Measurements from ENCODE around the gene PPFIA4.
A peak's percentile ranks its signal among the peaks of the same experiment; 100 is the strongest.
"Not testable (repeated sequence)": the region's sequence is repeated elsewhere in the genome, so short reads cannot be mapped to it uniquely, and the experiment has no call there.

PPFIA4 gene

DNA sequence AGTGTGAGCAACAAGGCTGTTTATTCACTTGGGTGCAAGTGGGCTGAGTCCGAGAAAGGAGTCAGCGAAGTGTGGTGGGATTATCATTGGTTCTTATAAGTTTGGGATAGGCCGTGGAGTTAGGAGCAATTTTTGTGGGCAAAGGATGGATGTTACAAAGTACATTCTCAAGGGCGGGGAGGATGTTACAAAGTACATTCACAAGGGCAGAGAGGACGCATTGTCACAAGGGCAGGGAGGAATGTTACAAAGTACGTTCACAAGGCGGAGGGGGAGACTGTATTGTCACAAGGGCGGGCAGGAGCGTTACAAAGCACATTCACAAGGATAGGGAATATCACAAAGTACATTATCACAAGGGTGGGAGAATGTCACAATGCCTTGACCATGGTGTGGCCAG is 24.3 kb upstream of the PPFIA4 start:
- no peak overlapping the region for H3K4me3 ChIP-seq (ENCODE audit: control insufficient read depth, low read depth, low read length)
- TF ChIP-seq, protein P1, sequence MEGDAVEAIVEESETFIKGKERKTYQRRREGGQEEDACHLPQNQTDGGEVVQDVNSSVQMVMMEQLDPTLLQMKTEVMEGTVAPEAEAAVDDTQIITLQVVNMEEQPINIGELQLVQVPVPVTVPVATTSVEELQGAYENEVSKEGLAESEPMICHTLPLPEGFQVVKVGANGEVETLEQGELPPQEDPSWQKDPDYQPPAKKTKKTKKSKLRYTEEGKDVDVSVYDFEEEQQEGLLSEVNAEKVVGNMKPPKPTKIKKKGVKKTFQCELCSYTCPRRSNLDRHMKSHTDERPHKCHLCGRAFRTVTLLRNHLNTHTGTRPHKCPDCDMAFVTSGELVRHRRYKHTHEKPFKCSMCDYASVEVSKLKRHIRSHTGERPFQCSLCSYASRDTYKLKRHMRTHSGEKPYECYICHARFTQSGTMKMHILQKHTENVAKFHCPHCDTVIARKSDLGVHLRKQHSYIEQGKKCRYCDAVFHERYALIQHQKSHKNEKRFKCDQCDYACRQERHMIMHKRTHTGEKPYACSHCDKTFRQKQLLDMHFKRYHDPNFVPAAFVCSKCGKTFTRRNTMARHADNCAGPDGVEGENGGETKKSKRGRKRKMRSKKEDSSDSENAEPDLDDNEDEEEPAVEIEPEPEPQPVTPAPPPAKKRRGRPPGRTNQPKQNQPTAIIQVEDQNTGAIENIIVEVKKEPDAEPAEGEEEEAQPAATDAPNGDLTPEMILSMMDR (conservative IDR thresholded peaks at IDR 0.05; ENCODE audit: control insufficient read depth, insufficient read depth, low read depth, low read length): no peak
- no peak for DNase-seq (ENCODE audit: low read depth)

- DNase-seq (ENCODE audit: low read depth): no peak
- H3K4me3 ChIP-seq (ENCODE audit: control insufficient read depth, low read depth, low read length): no peak overlapping the region
- TF ChIP-seq, protein P1 (conservative IDR thresholded peaks at IDR 0.05; ENCODE audit: control insufficient read depth, insufficient read depth, low read depth, low read length): no peak
Observed at GRCh38 chr1:203002951-203003350, 23.3 kb upstream of the PPFIA4 start.

DNA sequence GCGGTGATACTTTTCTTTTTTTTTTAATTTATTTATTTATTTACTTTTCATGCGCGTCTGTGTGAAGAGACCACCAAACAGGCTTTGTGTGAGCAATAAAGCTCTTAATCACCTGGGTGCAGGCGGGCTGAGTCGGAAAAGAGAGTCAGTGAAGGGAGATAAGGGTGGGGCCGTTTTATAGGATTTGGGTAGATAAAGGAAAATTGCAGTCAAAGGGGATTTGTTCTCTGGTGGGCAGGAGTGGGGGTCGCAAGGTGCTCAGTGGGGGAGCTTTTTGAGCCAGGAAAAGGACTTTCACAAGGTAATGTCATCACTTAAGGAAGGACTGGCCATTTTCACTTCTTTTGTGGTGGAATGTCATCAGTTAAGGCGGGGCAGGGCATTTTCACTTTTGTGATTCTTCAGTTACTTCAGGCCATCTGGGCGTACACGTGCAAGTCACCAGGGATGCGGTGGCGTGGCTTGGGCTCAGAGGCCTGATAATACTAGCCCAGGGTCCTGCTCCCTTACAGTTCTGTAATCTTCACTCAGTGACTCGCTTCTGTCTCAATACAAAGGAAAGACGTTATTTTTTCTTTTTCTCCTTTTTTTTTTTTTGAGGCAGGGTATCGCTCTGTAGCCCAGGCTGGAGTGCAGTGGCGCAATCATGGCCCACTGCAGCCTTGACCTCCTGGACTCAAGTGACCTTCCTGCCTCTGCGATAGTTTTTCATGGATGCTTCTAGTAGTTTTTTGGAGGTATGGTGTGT is 20.7 kb upstream of the PPFIA4 start:
- not testable (repeated sequence) for DNase-seq (ENCODE audit: low read depth); H3K4me3 ChIP-seq (ENCODE audit: control insufficient read depth, low read depth, low read length)

- TF ChIP-seq, protein P1 (conservative IDR thresholded peaks at IDR 0.05; ENCODE audit: control insufficient read depth, insufficient read depth, low read depth, low read length): no peak
- DNase-seq (ENCODE audit: low read depth): peak; percentile 97
- peak within 1 kb of the TSS; percentile 92 for H3K4me3 ChIP-seq (ENCODE audit: control insufficient read depth, low read depth, low read length)
Observed at GRCh38 chr1:203006948-203007871, 19.1 kb upstream of the PPFIA4 start, which contains the start of gene TMEM183A. Gene TMEM183A (plus strand): TSS chr1:203007374. CDS start chr1:203007466, 92 bp downstream.

GRCh38 chr1:203009185-203009584 is 17.1 kb upstream of the PPFIA4 start:
- no peak overlapping the region for H3K4me3 ChIP-seq (ENCODE audit: control insufficient read depth, low read depth, low read length)
- no peak for DNase-seq (ENCODE audit: low read depth)
- TF ChIP-seq, protein P1 (conservative IDR thresholded peaks at IDR 0.05; ENCODE audit: control insufficient read depth, insufficient read depth, low read depth, low read length): no peak

DNA sequence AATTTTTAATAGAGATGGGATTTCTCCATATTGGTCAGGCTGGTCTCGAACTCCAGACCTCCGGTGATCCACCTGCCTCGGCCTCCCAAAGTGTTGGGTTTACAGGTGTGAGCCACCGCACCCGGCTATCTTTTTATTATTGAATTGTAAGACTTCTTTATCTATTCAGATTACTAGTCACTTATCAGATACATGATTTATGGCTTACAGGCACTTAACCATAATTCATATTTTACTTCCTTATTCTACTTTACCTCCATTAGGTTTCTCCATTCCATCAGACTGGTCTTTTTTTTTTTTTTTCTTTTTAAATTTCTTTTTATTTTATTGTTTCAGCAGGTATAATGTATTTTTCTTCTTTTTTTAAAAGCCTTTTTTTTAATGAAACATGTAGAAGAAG is 14.7 kb upstream of the PPFIA4 start:
- TF ChIP-seq, protein P1 (conservative IDR thresholded peaks at IDR 0.05; ENCODE audit: control insufficient read depth, insufficient read depth, low read depth, low read length): no peak
- DNase-seq (ENCODE audit: low read depth): no peak

DNA sequence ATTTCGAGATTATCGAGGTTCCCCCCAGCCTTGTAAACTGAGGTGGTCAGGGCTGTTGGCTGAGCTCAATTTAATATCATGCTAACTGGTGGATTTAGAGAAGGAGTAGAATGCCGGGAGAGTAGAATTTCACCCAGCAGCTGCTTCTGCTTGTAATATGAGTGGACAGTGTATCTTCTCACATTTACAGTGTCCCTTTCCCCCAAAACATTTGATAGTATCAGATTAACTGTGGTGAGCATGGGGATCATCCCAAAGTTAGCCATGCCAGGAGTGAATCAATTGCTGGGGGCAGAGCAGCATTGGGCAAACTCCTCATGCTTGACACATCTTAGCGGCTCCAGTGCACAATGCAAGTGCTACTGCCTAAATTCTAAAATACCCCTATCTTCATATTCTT is 9.2 kb upstream of the PPFIA4 start:
- no peak overlapping the region for H3K4me3 ChIP-seq (ENCODE audit: control insufficient read depth, low read depth, low read length)
- TF ChIP-seq, protein P1 (conservative IDR thresholded peaks at IDR 0.05; ENCODE audit: control insufficient read depth, insufficient read depth, low read depth, low read length): no peak
- DNase-seq (ENCODE audit: low read depth): no peak

More for the DNA sequence above, 14.7 kb upstream of the PPFIA4 start:
- H3K4me3 ChIP-seq (ENCODE audit: control insufficient read depth, low read depth, low read length): no peak overlapping the region

Data from fibroblast of mammary gland (primary cell).